ENCODE data around the gene AIF1L. TPM values are rescaled to one million over a fixed set of nuclear protein-coding genes. Genes with fewer than 3 reads are reported as not detected.

AIF1L gene
- total and polyA plus RNA-seq, 2 of the 4 experiments (the other 2 are of a cell fraction), result 0.18 to 0.19 TPM

GRCh38 chr9:131111186-131111853, 15.0 kb downstream of the AIF1L start:
- TF ChIP-seq FOS (IDR thresholded peaks at IDR 0.05; ENCODE audit: low read depth, low read length) (no peak), RFX5 (IDR thresholded peaks at IDR 0.05; ENCODE audit: low read depth, low read length) (no peak), CEBPB (IDR thresholded peaks at IDR 0.05; ENCODE audit: low read depth, low read length) (no peak), RCOR1 (IDR thresholded peaks at IDR 0.05; ENCODE audit: insufficient replicate concordance, low read length) (no peak), NFE2L2 (IDR thresholded peaks at IDR 0.05; ENCODE audit: low read depth, low read length) (no peak), USF2 (IDR thresholded peaks at IDR 0.05; ENCODE audit: low read depth, low read length) (no peak), POLR2A (IDR thresholded peaks at IDR 0.05; ENCODE audit: low read depth, low read length) (no peak), RAD21 (IDR thresholded peaks at IDR 0.05; ENCODE audit: low read length) (no peak), ELK1 (IDR thresholded peaks at IDR 0.05; ENCODE audit: borderline replicate concordance, low read depth, low read length) (no peak), MXI1 (IDR thresholded peaks at IDR 0.05; ENCODE audit: borderline replicate concordance, low read depth, low read length) (no peak), SMC3 (IDR thresholded peaks at IDR 0.05; ENCODE audit: low read depth, low read length) (no peak), MAZ (IDR thresholded peaks at IDR 0.05; ENCODE audit: borderline replicate concordance, low read depth, low read length) (no peak), BHLHE40 (IDR thresholded peaks at IDR 0.05; ENCODE audit: low read depth, low read length) (no peak), MAFK (IDR thresholded peaks at IDR 0.05; ENCODE audit: low read depth, low read length) (no peak), CHD1 (IDR thresholded peaks at IDR 0.05; ENCODE audit: low read depth, low read length) (no peak), CTCF (conservative IDR thresholded peaks at IDR 0.05; ENCODE audit: low read depth, low read length) (no peak)
- H3K9me1 ChIP-seq (ENCODE audit: insufficient read depth, low read length), result no peaks in the 10 kb centered on the region
- intact Hi-C loops (cut with micrococcal nuclease) (no loop called here), in situ Hi-C loops (cut with MboI; ENCODE audit: low sequenced_read_pairs) (no loop called here), dilution Hi-C loops (cut with HindIII; ENCODE audit: low sequenced_read_pairs, unreplicated experiment) (no loop called here)
- ATAC-seq (ENCODE audit: low read depth) (no peak; the same call in 1 of the 2 replicates), DNase-seq (no peak)
- H2AK9ac ChIP-seq (replicated peaks; ENCODE audit: low read depth, low read length, poor library complexity), result no peak overlapping the region
- H2BK120ac ChIP-seq (ENCODE audit: low read depth, low read length), result no peak overlapping the region
- H3K36me3 ChIP-seq (ENCODE audit: control insufficient read depth, insufficient read depth, low read length), result no peaks in the 10 kb centered on the region
- no peak overlapping the region for H2AK5ac ChIP-seq (ENCODE audit: low read depth, low read length)
- H3K4me3 ChIP-seq (ENCODE audit: insufficient read depth, low read depth, low read length), result no peak overlapping the region
- no peak overlapping the region for H3K56ac ChIP-seq (ENCODE audit: extremely low read depth, insufficient read depth, low read length)
- no peak overlapping the region for H4K91ac ChIP-seq (ENCODE audit: insufficient read depth, low read depth, low read length)
- H3K23ac ChIP-seq (ENCODE audit: low read depth, low read length), result no peak overlapping the region
- H3K9ac ChIP-seq (ENCODE audit: low read depth, low read length), result no peak overlapping the region
- POLR2A ChIA-PET (ENCODE audit: unreplicated experiment), result interaction anchor here (0.5 kb wide), 1 partner anchor 21 kb away, joined by 4 read pairs; no protein-coding TSS in a partner anchor
- no TSS peak for BruUV-seq (replicated peaks)
- no peak overlapping the region for H3K4me2 ChIP-seq (ENCODE audit: low read depth, low read length)
- H3K79me1 ChIP-seq (ENCODE audit: low read depth in 1 of 2, low read length in 2 of 2), result no peaks in the 10 kb centered on the region
- H3K27me3 ChIP-seq (ENCODE audit: control insufficient read depth, insufficient read depth, low read length), result peaks cover 17% of the 10 kb centered on the region
- no peak overlapping the region for H2BK20ac ChIP-seq (ENCODE audit: low read depth, low read length)
- CTCF ChIA-PET, result no interaction called here
- H4K20me1 ChIP-seq (ENCODE audit: insufficient read depth, low read length), result no peaks in the 10 kb centered on the region; the same call in 1 of the 2 replicates
- no peak overlapping the region for H3K14ac ChIP-seq (replicated peaks; ENCODE audit: low read depth, low read length)
- WGBS, 2 experiments (ENCODE audit: extremely low coverage in 2 of 2, insufficient read length in 1 of 2), result 0% methylated on average over 1 of the region's 10 CpGs; no CpG with 5 or more reads in 1 of the 2 experiments
- H2BK5ac ChIP-seq (ENCODE audit: low read depth, low read length, poor library complexity, severe bottlenecking), result no peak overlapping the region
- H2BK15ac ChIP-seq (ENCODE audit: low read depth, low read length), result no peak overlapping the region
- H3K27ac ChIP-seq (ENCODE audit: insufficient read depth, low read length), result no peak overlapping the region
- H3K9me3 ChIP-seq (ENCODE audit: control insufficient read depth, insufficient read depth, low read length), result no peaks in the 10 kb centered on the region
- no peak overlapping the region for H3K18ac ChIP-seq (ENCODE audit: low read depth, low read length)
- H4K8ac ChIP-seq (ENCODE audit: low read depth in 2 of 2, low read length in 2 of 2), result no peak overlapping the region
- no peak overlapping the region for H3K4ac ChIP-seq (ENCODE audit: low read depth, low read length)
- no peak overlapping the region for H4K5ac ChIP-seq (ENCODE audit: low read depth, low read length)
- no peaks in the 10 kb centered on the region for H3K4me1 ChIP-seq (ENCODE audit: control insufficient read depth, insufficient read depth, low read length)
- H2AFZ ChIP-seq (replicated peaks; ENCODE audit: low read length, poor library complexity), result no peak overlapping the region

Measured in IMR-90 (cell line).